ACC112 (cell line): Measurements from ENCODE around the gene LDLRAD2.
"Not testable (repeated sequence)": the region's sequence is repeated elsewhere in the genome, so short reads cannot be mapped to it uniquely, and the experiment has no call there.

ENCODE experiments used
- H2AFZ ChIP-seq: fragments of 200-600 bp; sonication (generic); one replicate; pipeline ENCODE4 v1.6.0; 2017; ENCODE audit warnings: antibody characterized with exemption, low read length; ENCODE audit not compliant: unreplicated experiment
- H3K27ac ChIP-seq: fragments of 200-600 bp; sonication (generic); 2 replicates; pipeline ENCODE4 v1.5.1; 2014; ENCODE audit warnings: low read depth, mild to moderate bottlenecking, antibody characterized with exemption, low read length, moderate library complexity
- H3K27me3 ChIP-seq: fragments of 200-600 bp; sonication (generic); 2 replicates; pipeline ENCODE4 v1.6.1; 2014; ENCODE audit warnings: mild to moderate bottlenecking, antibody characterized with exemption, low read length, moderate library complexity, mixed read lengths; ENCODE audit not compliant: insufficient read depth
- H3K36me3 ChIP-seq: fragments of 200-600 bp; sonication (generic); 2 replicates; pipeline ENCODE4 v1.6.1; 2016; ENCODE audit warnings: mild to moderate bottlenecking, antibody characterized with exemption, low read length, moderate library complexity, mixed read lengths; ENCODE audit not compliant: insufficient read depth
- H3K4me1 ChIP-seq: fragments of 200-600 bp; sonication (generic); one replicate; pipeline ENCODE4 v1.6.1; 2016; ENCODE audit warnings: low read length, mixed read lengths; ENCODE audit not compliant: insufficient read depth, unreplicated experiment, control insufficient read depth
- H3K4me3 ChIP-seq: fragments of 200-600 bp; sonication (generic); 2 replicates; pipeline ENCODE4 v1.5.1; 2014; ENCODE audit warnings: mild to moderate bottlenecking, low read depth, low read length
- H3K79me2 ChIP-seq: fragments of 200-600 bp; sonication (generic); one replicate; pipeline ENCODE4 v1.6.0; 2016; ENCODE audit warnings: low read length; ENCODE audit not compliant: control insufficient read depth, unreplicated experiment, insufficient read depth

The LDLRAD2 gene

DNA sequence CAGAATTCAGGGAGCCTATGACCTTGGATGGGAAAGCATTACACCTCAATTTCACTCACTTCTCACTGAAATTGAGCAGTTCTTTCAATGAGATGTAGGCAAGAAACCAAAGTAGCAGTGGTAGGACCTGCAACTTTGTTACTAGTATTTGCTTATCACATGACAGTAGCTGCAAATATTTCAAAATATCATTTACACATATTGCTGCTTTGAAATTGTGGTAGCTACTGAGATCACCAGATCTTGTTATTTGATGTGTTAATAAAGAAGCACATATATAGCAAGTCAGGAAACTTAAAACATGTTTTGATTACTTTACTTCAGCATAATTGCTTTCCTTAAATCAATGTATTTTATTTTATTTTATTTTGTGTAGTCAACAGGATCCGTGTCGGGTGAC, 12.9 kb downstream of the LDLRAD2 start:
- no peaks in the 10 kb centered on the region for H3K27me3 ChIP-seq
- no peaks in the 10 kb centered on the region for H3K79me2 ChIP-seq
- H3K4me1 ChIP-seq: no peaks in the 10 kb centered on the region
- no peak overlapping the region for H3K27ac ChIP-seq
- H2AFZ ChIP-seq: no peak overlapping the region
- H3K36me3 ChIP-seq: peaks cover 24% of the 10 kb centered on the region
- no peak overlapping the region for H3K4me3 ChIP-seq

DNA sequence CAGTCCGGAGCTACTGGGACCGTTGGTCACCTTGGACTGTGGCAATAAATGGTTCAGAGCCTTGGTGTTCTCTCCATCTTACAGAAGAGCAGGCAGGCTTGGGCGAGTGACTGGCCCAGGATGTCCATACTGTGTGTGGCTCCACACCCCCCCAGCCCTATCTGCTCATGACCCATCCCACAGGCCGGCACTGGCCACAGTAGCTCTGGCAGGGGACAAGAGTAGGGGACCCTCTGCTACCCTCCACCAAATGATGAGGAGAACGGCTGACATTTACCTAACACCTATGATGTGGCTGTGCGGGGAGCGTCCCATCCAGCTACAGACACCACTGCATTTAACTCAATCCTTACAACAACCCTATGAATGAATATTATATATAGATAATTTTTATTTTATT, 13.3 kb downstream of the LDLRAD2 start:
- no peak overlapping the region for H3K27ac ChIP-seq
- no peaks in the 10 kb centered on the region for H3K27me3 ChIP-seq
- no peaks in the 10 kb centered on the region for H3K79me2 ChIP-seq
- H2AFZ ChIP-seq: no peak overlapping the region
- H3K4me3 ChIP-seq: no peak overlapping the region
- peaks cover 24% of the 10 kb centered on the region for H3K36me3 ChIP-seq
- H3K4me1 ChIP-seq: no peaks in the 10 kb centered on the region

- not testable (repeated sequence) for H3K79me2 ChIP-seq, H3K4me3 ChIP-seq, H3K4me1 ChIP-seq, H3K27me3 ChIP-seq, H3K27ac ChIP-seq, H2AFZ ChIP-seq
- peaks cover 16% of the 10 kb centered on the region; the same call in 1 of the 2 replicates for H3K36me3 ChIP-seq
Measured at GRCh38 chr1:21826694-21827093, 14.6 kb downstream of the LDLRAD2 start.

DNA sequence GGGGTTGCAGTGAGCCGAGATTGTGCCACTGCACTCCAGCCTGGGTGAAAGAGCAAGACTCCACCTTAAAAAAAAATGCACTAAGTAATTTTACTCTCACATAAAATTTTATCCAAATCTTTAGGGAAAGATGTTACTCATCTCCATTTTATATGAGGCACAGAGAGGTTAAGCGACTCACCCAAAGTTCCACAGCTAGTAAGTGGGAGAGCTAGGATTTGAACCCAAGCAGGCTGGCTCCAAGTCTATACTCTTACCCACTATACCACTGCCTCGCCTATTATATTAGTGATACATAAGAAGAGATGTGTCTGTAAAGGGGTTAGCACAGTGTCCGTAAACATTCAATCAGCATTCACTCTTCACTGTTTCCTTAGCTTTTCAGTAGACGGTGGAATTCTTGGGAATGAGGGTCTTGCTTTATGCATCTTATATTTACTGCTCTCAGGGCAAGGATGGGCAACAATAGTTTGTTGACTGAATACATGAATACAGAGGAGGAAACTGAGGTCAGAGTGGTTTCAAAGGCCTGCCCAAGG, 15.1 kb downstream of the LDLRAD2 start:
- H3K4me1 ChIP-seq: no peaks in the 10 kb centered on the region
- H2AFZ ChIP-seq: no peak overlapping the region
- peaks cover 16% of the 10 kb centered on the region; the same call in 1 of the 2 replicates for H3K36me3 ChIP-seq
- no peak overlapping the region for H3K27ac ChIP-seq
- H3K79me2 ChIP-seq: no peaks in the 10 kb centered on the region
- H3K4me3 ChIP-seq: no peak overlapping the region
- no peaks in the 10 kb centered on the region for H3K27me3 ChIP-seq

DNA sequence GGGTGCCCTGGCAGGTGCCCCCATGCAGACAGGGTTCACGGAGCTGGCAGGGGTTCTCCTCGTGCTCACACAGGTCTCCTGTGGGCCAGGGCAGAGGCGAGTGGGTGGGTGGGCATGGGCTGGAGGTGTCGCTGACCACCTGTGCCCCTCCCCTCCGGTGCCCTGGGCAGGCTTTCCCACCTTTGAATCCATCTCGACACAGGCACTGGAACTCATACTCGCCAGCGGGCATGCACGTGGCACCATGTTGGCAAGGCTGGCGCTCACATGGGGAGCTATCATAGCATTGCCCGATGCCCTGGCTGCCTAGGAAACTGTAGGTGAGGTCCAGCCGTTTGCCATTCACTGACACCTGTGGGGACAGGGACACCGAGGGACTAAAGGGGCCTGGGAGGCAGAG, 16.0 kb downstream of the LDLRAD2 start:
- H3K4me3 ChIP-seq: no peak overlapping the region
- no peaks in the 10 kb centered on the region for H3K4me1 ChIP-seq
- peaks cover 17% of the 10 kb centered on the region; the same call in 1 of the 2 replicates for H3K36me3 ChIP-seq
- no peak overlapping the region for H3K27ac ChIP-seq
- H3K27me3 ChIP-seq: no peaks in the 10 kb centered on the region
- H3K79me2 ChIP-seq: no peaks in the 10 kb centered on the region
- no peak overlapping the region for H2AFZ ChIP-seq

DNA sequence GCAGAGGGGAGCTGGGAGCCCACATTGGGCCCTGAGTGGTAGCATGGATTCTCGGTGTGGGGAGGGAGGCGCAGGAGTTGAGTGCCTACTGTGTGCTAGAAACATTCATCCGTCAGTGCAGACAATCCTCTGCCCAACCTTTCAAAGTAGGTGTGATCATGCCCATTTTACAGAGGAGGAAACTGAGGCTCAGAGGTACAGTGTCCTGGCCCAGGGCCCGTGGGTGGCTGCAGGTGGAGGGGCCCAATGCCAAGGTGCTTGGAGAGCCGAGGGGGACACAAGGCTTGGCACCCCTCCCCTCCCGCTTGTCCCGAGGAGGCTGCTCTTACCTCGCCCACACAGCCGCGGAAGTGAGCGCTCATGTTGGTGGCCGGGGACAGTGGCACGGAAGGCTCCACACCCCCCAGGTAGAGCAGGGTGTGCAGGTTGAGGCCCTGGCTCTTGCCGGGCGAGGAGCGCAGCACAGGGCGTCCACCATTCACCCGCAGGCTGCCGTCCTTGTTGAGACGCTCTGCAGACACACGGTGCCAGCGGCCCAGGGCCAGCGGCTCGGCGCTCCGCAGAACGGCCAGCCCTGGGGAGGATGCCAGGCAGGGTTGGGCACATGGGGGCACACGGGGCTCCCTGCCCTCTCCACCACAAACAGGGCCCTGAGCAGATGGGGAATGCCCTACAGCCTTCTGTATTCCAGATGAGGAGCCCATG, 16.6 kb downstream of the LDLRAD2 start:
- no peaks in the 10 kb centered on the region for H3K27me3 ChIP-seq
- H3K27ac ChIP-seq: no peak overlapping the region
- no peaks in the 10 kb centered on the region for H3K4me1 ChIP-seq
- no peaks in the 10 kb centered on the region for H3K79me2 ChIP-seq
- no peak overlapping the region for H2AFZ ChIP-seq
- no peak overlapping the region for H3K4me3 ChIP-seq
- H3K36me3 ChIP-seq: peaks cover 23% of the 10 kb centered on the region; the same call in 1 of the 2 replicates

DNA sequence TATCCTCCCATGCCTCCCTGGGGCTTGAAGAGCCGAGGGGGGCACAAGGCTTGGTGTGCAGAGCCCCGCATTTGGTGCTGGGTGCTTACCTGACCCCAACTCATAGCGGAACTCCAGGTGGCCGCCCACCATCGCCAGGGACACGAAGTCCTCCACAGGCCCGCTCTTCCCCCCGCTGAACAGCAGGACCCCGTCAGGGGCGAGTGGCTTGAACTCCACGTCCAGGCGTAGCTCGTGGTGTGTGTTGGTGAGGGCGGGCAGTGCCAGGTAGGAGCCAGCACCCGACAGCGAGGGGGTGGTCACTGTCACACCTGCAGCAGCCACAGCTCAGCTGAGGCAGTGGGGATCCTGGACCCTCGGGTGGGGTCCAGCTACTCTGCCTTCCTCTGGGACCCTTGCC, 17.2 kb downstream of the LDLRAD2 start:
- Histone ChIP-seq H3K27ac (no peak overlapping the region), H2AFZ (no peak overlapping the region), H3K79me2 (no peaks in the 10 kb centered on the region), H3K4me1 (no peaks in the 10 kb centered on the region), H3K27me3 (no peaks in the 10 kb centered on the region), H3K36me3 (peaks cover 29% of the 10 kb centered on the region; the same call in 1 of the 2 replicates), H3K4me3 (no peak overlapping the region)

- Histone ChIP-seq H3K27me3 (no peaks in the 10 kb centered on the region), H3K27ac (no peak overlapping the region), H3K79me2 (no peaks in the 10 kb centered on the region), H3K36me3 (peaks cover 37% of the 10 kb centered on the region), H3K4me3 (no peak overlapping the region), H3K4me1 (no peaks in the 10 kb centered on the region), H2AFZ (no peak overlapping the region)
Measured at GRCh38 chr1:21830792-21831453, 18.9 kb downstream of the LDLRAD2 start.

- no peak overlapping the region for H2AFZ ChIP-seq
- H3K27ac ChIP-seq: no peak overlapping the region
- no peaks in the 10 kb centered on the region for H3K79me2 ChIP-seq
- H3K4me1 ChIP-seq: no peaks in the 10 kb centered on the region
- peaks cover 38% of the 10 kb centered on the region for H3K36me3 ChIP-seq
- H3K27me3 ChIP-seq: no peaks in the 10 kb centered on the region
- no peak overlapping the region for H3K4me3 ChIP-seq
Measured at GRCh38 chr1:21831454-21831970, 19.4 kb downstream of the LDLRAD2 start.

GRCh38 chr1:21833392-21833976, 21.4 kb downstream of the LDLRAD2 start:
- H3K4me3 ChIP-seq: no peak overlapping the region
- H3K36me3 ChIP-seq: peaks cover 39% of the 10 kb centered on the region
- no peaks in the 10 kb centered on the region for H3K27me3 ChIP-seq
- no peak overlapping the region for H2AFZ ChIP-seq
- no peaks in the 10 kb centered on the region for H3K4me1 ChIP-seq
- no peak overlapping the region for H3K27ac ChIP-seq
- H3K79me2 ChIP-seq: no peaks in the 10 kb centered on the region
